COR-L47 (cell line): Measurements from ENCODE around the gene MCTP1.
"Not testable (repeated sequence)": the region's sequence is repeated elsewhere in the genome, so short reads cannot be mapped to it uniquely, and the experiment has no call there.

Source experiments
- DNase-seq: peaks from one replicate; lab custom pipeline; 2025; lab: John Stamatoyannopoulos, UW

Gene MCTP1

DNA sequence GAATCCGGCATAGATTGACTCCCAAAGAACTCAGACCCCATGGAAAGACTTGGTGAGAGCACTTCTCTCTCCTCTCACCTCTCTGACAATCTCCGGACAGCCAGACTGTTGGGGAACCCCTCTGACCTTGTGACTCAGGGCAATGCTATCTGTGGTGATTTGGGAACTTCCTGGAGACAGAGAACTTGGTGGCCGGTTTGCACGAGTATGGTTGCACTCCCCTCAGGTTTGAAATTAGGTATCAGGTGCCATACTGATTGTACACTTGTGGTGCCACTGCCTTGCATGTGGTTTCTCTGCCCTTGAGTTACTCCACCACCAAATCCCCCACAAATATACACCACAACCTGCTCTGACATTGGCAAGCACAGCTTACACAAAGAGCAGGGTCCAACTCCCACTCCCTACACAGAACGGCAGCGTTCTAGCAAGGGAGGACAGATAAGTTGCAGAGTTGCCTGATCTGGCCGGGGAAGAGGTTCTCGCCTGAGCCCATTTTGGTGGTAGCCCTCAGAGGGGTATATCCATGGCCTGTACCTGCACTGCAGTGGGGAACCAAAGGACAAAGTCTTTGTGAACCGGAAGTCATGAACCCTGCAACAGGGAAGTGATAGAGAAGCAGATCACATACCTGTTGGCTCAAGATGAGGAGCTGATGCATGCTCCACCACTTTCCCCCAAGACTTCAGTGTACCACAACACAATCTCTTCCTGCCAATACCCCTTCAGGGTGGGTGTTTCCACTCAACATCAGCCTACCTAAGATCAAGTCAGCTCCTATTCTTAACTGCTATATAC is 255.1 kb downstream of the MCTP1 start:
- no peak for DNase-seq

DNA sequence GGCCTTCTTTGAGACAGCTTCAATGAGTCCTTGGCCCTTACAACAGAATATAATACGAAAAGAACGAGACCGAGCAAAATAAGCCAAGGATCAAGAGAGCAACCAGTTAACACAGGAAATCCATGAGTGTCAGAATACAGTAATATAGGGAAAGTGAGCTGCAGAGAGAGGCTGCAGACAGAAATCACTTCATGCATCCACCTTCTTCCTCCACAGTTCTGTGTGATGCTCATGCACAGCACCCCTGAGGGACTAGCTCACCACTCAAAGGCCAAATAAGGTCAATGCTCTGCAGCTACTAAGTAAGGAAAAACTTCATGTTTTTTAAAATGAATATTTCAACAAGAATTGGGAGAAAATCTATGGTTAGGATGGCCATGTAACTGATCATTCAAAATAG is 257.1 kb downstream of the MCTP1 start:
- DNase-seq: no peak

DNA sequence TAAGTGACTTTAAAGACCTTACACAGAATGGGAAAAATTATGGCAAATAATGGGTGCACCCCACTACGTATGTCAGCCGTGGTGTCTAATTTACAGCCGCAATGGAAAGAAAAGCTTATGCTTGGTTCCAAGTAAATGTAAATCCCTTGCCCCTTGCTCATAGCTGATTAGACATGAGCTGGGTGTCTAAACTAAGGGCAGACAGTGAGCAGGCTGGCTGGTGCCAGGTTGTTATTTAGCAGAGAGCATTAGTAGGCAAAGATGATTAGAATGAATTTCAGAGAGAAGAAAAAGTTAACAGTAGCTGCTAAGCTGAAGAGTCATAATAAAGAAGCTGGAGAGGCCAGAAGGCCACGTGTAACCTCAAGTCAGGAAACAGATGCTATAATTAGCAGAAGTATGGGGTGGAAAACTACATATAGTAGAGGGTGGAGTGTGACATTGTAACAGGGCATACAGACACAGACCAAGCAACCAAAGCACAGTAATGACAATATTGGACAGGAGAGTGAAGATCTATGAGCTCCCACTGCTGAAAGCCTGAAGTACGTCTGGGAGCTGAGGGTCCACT is 257.7 kb downstream of the MCTP1 start:
- no peak for DNase-seq

DNA sequence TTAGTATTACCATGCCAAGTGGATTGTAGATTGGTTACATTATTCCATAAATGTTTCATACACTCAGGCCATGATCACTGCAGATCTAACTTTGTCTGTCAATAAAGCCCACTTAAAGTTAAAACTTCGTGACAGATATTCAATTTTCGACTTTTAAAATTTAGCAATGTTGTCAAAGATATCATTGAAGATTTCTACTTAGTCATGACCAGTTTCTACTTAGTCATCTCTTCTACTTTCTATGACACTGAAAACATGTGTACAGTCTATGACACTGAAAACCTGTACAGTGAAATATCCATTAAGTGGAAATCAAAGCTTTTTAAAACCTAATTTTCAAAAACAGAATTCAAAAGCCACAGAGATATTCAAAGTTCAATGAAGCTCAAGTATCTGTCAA is 258.2 kb downstream of the MCTP1 start:
- no peak for DNase-seq

DNA sequence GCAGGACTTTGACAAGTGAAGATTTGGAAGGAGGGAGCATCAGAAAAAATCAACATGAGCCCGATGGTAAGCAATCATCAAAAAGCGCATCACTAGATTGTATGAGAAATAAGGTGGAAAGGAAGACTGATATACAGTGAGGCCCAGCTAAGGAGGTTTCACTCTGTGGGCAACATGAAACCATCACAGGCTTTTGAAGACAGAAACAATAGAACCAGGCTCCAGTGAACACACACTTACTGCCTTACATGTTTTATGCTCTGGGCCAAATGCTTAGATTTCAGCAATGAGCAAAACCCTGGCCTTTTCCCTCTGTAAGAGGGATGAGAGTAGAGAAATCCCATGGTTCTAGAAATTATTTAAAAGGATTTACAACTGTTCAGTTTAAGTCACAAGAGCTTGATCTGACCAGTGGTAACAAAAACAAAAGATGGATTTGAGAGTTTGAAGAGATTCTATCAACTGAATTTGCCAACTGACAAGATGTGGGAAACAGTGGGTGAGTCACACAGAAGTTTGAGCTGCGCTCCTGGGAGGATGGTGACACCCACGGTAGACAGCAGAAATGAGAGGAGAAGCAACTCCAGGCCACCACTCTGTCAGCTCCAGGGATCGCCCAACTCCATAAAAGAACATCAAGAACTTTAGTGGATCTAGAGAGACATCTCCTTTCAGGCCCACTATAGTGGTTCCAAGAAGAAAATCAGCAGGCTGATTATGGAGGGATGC is 261.8 kb downstream of the MCTP1 start:
- no peak for DNase-seq

DNA sequence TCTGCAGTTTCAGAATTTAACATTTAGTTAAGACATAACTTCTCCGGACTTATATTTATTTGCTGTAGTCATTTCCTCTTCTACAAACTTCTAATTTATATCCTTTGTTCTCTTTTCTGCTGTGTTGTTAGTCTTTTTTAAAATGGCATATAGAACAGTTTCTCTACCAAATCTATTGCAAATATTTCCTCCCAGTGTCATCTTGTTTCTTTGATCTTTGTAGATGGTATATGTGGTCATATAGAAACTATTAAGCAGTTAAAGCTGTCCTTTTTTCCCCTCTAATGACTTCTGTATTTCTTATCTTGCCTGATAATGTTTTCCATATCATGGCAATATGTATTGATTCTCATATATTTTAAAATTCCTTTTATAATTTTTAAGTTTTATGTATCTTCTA is 264.5 kb downstream of the MCTP1 start:
- DNase-seq: no peak

DNA sequence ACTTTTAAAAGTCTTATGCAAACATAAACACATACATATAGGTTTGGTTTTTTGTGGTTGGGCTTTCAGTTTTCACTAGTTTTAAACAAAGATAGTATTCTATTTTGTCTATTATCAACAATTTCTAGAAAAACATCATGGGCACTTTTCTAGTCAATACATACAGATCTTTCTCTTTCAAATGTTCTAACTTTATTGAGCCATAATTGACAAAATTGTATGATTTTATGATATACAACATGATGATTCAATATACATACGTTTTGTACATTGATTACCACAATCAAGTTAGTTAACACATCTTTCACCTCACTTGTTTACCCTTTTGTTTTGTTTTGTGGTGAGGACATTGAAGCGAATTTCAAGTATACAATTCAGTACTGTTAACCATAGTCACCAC is 265.9 kb downstream of the MCTP1 start:
- DNase-seq: no peak

DNA sequence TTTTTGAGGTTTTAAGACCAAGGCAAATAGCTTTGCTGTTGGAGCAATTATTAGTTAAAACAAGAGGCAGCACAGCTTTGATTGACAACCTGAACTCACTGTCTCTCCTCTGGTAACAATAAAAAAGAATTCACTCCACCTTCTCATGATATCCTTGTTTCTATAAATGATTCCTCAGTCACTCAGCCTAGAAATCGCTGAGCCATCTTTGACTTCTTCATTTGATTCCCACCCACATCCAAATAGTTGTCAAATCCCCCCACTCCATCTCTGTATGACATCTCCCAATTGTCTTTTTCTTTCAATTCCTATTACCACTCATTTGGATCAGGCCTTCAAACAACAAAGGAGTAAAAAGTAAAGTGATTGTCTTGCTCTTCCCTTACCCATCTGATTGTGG is 266.4 kb downstream of the MCTP1 start:
- no peak for DNase-seq

DNA sequence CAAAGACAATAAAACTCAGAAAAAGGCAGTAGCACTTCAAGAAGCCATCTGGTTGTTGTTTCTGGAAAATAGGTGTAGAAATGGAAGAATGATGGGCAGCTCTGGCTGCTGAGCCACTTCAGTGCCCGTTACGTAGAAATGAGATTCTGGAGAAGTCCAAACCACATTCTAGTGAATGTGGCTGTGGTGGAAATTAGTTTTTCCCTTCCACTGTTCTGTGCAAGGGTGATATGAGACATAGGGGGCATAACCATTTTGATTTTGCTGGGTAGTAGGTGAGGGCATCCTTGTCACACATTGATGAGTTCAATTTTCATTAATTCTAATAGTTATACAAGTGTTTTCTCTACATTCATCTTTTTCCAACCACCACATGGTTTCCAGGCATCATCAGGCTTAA is 275.1 kb downstream of the MCTP1 start:
- no peak for DNase-seq

DNA sequence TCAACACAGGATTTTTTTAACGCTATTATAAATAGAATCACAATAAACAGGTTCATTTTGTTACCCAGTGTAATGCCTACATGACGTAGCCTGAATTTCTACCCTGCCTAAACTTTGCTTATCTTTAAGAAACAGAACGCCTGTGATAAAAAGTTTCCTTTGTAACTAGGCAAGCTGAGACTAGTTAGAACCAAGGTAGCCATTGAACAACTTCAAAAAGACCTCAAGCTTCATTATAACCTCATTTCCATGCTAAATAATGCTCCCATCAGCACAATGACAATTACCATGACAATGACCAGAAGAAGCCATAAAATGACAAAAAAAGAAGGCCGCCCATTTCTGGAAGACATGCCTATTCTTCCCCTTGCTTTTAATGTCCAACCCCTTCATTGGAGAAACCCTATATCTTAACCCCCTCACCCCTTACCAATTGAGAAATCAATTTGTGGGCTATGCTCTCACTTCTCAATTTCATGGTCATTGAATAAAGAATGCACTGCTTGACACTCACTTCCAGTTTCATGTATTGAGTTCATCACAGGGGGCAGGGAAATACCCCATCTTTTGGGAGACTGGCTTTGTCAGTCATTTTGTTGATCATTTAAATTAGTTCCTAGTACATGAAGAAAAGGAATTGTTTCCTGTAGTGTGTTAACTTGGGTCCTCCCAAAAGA is 276.8 kb downstream of the MCTP1 start:
- DNase-seq: no peak

DNA sequence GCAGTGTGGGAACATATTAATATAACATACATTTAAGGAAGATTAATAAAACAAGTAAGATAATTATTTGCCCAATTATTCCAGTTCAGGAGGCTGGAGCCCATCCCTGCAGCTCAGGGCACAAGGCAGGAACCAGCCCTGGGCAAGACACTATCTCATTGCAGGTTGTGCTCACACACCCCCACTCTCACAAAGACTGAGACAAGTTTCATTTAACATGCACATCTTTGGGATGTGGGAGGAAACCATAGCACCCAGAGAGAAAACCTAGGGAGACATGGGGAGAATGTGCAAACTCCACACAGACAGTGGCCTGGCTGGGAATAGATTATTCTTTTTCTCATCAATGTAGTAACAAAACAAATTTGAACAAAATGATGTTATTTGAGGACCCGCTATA is 279.1 kb downstream of the MCTP1 start:
- DNase-seq: no peak

DNA sequence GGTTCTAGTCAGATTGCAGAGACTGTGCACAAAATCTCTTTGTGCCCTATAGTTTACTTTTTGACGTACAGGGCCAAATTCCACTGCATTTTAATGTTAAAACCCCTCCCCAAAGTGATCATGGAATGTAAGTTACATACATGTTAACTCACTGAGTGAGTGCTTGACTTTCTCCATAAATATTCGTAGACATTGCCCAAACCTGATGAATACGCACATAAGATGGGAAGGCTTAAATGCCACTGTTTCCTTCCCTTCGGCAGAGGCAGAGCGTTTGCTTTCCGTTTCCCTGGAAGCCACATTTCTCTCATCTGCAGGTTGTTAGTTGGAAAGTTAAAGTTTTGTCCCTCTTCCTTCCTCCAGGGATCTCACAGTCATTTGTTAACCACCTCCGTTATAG is 286.2 kb downstream of the MCTP1 start:
- no peak for DNase-seq

DNA sequence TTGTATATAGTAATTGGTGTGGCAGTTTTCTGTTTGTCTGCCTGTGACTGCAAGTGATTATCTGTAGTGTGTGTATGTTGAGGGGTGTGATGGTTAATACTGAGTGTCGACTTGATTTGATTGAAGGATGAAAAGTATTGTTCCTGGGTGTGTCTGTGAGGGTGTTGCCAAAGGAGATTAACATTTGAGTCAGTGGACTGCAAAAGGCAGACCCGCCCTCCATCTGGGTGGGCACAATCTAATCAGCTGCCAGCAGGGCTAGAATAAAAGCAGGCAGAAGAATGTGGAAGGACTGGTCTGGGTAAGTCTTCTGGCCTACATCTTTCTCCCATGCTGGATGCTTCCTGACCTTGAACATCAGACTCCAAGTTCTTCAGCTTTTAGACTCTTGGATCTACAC is 290.4 kb downstream of the MCTP1 start:
- not testable (repeated sequence) for DNase-seq

DNA sequence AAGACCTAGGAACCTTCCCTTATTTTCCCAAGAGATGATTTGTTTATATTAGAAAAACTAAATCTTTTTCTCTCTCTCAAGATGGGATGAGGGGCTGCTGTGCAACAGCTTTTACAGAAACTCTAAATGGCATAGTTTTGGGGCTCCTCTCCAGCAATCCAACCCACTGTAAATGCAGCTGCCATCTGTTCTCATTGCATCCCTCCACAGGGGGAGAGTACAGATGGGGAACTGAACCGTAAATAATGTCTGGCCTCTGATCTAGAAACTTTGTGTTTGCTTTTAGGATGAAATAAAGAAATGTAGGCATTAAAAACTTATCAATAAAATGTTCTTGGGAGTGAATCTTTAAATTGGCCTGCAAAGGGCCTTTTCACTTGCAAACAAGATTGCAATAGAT is 291.4 kb downstream of the MCTP1 start:
- DNase-seq: no peak

DNA sequence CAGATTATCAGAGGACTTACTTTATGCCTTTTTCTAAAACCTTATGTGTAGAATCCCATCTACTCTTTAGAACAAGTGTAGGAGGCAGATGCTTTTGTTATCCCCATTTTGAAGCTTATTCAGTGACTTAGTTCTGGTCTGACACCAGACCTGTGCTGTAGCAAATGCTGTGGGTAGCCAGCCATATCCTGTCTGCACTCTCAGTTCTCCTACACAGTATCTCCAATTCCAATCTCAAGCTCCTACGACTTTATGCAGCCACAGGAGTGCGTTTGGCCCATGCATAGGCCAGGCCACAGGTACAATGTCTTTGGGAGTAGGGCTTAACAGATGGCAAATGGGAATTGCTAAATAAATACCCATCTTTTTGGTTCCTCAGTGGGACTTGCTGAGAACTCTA is 292.6 kb downstream of the MCTP1 start:
- DNase-seq: no peak

DNA sequence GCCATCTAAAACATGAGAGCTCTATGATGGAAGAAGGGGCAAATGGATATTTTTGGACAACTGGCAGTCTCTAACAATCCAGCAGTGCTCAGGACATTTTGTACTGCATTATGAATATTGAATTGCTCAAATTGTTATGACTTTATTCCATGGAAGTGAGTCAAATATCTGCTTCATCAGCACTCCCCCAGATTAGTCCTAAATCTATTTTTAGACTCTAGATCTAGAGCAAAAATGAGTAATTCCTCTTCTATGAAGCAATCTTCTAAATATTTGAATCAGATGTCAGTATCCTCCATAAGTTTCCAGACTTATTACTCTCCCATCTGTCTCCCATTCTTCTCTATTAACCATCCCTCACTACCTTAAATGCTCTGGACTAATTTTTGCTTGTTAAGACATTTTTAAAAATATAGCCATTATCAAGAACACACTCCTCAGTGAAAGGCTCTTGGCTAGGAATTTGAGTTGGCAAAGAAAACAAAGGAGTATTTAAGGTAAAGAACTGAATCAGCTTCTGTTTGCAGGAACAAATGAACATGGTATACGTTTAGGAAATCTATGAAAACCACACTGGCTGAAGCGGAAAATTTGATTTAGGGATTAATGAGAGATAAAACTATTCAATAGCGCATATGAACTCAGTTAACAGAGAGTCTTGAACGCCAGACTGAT is 300.9 kb downstream of the MCTP1 start:
- no peak for DNase-seq

DNA sequence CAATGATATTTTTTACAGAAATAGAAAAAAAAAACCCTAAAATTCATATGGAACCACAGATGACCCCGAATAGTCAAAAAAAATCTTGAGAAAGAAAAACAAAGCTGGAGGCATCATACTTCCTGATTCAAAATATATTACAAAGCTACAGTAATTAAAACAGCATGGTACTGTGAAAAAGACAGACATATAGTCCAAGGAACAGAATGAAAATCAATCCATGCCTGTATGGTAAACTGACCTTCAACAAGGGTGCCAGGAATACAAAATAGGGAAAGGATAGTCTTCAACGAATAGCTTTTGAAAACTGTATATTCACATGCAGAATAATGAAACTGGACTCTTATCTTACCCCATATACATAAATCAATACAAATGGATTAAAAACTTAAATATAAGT is 307.5 kb downstream of the MCTP1 start:
- no peak for DNase-seq

DNA sequence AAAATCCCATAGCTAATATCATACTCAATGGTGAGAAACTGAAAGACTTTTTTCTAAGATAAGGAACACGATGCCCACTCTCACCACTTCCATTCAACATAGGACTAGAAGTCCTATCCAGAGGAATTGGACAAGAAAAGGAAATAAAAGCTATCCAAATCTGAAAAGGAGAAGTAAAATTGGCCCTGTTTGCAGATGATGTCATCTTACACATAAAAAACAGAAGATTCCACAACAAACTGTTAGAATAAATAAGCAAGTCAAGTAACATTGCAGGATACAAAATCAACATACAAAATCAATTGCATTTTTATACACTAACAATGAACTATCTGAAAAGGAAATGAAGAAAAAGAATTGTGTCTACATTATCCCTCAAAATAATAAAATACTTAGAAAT is 308.0 kb downstream of the MCTP1 start:
- no peak for DNase-seq

DNA sequence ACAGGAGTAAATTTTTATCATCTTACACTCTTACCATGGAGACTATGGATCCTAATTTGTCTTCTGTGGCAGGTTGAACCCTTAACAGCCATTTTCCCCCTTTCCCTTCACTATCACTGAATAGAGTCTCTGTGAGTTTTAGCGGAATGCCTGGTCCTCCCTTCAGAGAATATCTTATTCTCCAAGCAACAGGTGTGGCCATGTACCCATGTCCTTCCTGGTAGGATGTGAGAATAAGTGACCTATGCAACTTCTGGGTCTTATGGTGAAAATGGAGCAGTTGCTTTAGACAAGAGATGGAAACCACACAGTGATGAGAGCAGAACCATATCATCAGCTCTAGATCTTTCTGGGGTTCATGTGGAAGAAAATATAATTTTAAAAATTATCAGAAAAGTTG is 312.6 kb downstream of the MCTP1 start:
- DNase-seq: no peak

DNA sequence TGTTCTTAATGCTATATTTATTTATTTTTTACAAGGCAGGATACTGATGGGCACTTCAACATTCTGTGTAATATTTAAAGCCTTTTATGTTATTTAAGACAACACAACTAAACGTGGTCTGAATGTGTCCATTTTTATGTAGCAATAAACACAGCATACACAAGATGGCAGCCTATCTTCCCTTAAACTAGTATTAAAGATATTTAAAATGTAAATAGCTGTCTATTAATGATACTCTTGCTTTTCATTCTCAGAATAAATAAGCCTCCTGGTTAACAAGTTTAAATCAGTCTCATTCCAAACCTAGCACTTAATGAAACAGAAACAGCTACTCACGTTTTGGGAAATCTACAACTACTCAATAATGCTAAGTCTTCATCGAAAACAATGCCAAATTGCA is 315.7 kb downstream of the MCTP1 start:
- peak; percentile 55 for DNase-seq

DNA sequence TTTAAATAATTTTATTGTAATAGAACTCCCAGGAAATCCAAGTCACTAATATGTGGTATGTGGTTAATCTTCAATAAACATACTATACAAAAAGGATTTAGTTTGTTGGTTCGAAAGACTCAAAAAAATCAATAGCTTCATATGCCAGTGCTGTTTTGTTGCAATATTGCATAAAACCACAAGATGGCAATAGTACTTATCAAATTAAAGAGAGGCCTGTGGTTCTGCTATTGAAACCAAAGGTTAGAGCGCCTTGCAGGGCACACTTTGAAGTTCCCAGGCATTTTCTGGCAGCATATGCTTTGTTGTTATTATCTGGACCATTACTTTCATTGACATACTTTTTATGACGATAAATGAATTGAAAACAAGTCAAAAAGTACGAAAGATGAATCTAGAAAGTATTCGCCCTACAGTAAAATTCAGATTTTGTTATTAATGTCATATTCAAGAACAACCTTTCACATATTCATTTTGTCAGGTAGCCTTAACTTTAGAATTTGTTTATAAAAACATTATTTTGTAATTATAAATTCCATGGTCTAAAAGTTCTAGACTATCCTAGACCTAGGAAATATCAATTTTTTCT is 316.3 kb downstream of the MCTP1 start:
- DNase-seq: peak; percentile 84

DNA sequence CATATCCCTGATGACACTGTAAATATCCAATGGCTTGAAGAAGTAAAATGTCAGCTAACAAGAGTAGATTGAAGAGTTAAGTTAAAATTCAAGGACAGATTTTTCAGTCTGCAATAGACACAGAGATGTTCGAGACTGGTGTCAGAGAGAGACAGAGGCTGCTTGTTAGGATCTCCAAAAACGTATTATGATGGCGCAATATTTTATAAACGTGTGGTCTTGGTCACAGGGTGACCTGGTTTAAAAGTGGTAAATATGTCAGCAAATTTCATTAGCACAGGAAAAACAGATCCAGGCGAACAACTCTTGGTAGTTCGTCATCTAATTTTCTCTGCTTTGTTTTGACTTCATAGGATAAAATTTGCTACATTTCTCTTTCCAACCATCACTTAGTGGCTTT is 317.4 kb downstream of the MCTP1 start:
- DNase-seq: no peak
